ENCODE measurements around the gene XK. TPM values are rescaled to one million over a fixed set of nuclear protein-coding genes. Genes with fewer than 3 reads are reported as not detected.

Gene XK
- total RNA-seq, 1 experiment from 2014 or later = 2.6 TPM

GRCh38 chrX:37684426-37684825 lies 1.2 kb upstream of the XK start:
- H3K27ac Mint-ChIP-seq (ENCODE audit: unreplicated experiment) = no peak overlapping the region
- BruUV-seq (replicated peaks) = no TSS peak
- Histone ChIP-seq H3K4me3 (ENCODE audit: low read depth, low read length) (no peak overlapping the region), H3K9me3 (no peaks in the 10 kb centered on the region), H3K4me1 (no peaks in the 10 kb centered on the region), H3K27me3 (replicated peaks; ENCODE audit: control insufficient read depth, insufficient read depth, low read length) (no peaks in the 10 kb centered on the region), H3K36me3 (ENCODE audit: control insufficient read depth, insufficient read depth, low read length) (no peaks in the 10 kb centered on the region)
- intact Hi-C loops (cut with micrococcal nuclease; ENCODE audit: unreplicated experiment) = no loop called here
- H3K4me3 Mint-ChIP-seq (ENCODE audit: unreplicated experiment) = peak overlapping the region; percentile 77
- ChIA-PET CTCF (no interaction called here), POLR2A (no interaction called here)
- peaks cover 6% of the 10 kb centered on the region for H3K4me1 Mint-ChIP-seq (ENCODE audit: low read depth, unreplicated experiment)
- no peaks in the 10 kb centered on the region for H3K36me3 Mint-ChIP-seq (ENCODE audit: insufficient read depth, unreplicated experiment)
- no peak for DNase-seq
- no peak for TF ChIP-seq CTCF (IDR thresholded peaks at IDR 0.05; ENCODE audit: insufficient read depth in 1 of 2, low read depth in 1 of 2, low read length in 1 of 2, severe bottlenecking in 1 of 2, unreplicated experiment in 1 of 2)
- H3K9me3 Mint-ChIP-seq (ENCODE audit: unreplicated experiment) = no peaks in the 10 kb centered on the region
- no peaks in the 10 kb centered on the region for H3K27me3 Mint-ChIP-seq (ENCODE audit: insufficient read depth, unreplicated experiment)

DNA sequence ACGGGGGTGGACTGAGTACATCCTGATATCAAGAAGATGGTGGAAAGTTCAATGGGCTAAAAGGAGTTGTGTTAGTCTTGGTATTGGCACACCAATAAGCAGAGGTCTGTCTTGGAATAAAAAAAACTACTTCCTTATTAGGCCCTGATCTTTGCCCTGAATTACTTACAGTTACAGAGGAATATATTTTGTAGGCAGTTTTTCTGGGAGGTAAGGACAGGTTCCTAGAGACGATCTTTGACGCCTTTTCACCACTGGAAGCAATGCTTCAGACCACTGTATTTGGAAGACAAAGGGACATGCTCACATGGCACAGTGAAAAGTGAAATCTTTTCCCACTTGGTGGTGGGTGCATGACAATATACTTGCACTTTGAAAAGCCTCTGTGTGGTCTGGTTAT lies 618 bp upstream of the XK start:
- H3K4me1 ChIP-seq = no peaks in the 10 kb centered on the region
- intact Hi-C loops (cut with micrococcal nuclease; ENCODE audit: unreplicated experiment) = no loop called here
- no peak for DNase-seq
- CTCF ChIA-PET = no interaction called here
- POLR2A ChIA-PET = no interaction called here
- peaks cover 2% of the 10 kb centered on the region for H3K4me1 Mint-ChIP-seq (ENCODE audit: low read depth, unreplicated experiment)
- TF ChIP-seq CTCF (IDR thresholded peaks at IDR 0.05; ENCODE audit: insufficient read depth in 1 of 2, low read depth in 1 of 2, low read length in 1 of 2, severe bottlenecking in 1 of 2, unreplicated experiment in 1 of 2) = no peak
- no peaks in the 10 kb centered on the region for H3K27me3 Mint-ChIP-seq (ENCODE audit: insufficient read depth, unreplicated experiment)
- no peak overlapping the region for H3K4me3 ChIP-seq (ENCODE audit: low read depth, low read length)
- no peaks in the 10 kb centered on the region for H3K27me3 ChIP-seq (replicated peaks; ENCODE audit: control insufficient read depth, insufficient read depth, low read length)
- no peaks in the 10 kb centered on the region for H3K9me3 ChIP-seq
- H3K4me3 Mint-ChIP-seq (ENCODE audit: unreplicated experiment) = peak overlapping the region; percentile 77
- no peaks in the 10 kb centered on the region for H3K36me3 Mint-ChIP-seq (ENCODE audit: insufficient read depth, unreplicated experiment)
- BruUV-seq (replicated peaks) = no TSS peak
- no peaks in the 10 kb centered on the region for H3K9me3 Mint-ChIP-seq (ENCODE audit: unreplicated experiment)
- H3K27ac Mint-ChIP-seq (ENCODE audit: unreplicated experiment) = no peak overlapping the region
- no peaks in the 10 kb centered on the region for H3K36me3 ChIP-seq (ENCODE audit: control insufficient read depth, insufficient read depth, low read length)

DNA sequence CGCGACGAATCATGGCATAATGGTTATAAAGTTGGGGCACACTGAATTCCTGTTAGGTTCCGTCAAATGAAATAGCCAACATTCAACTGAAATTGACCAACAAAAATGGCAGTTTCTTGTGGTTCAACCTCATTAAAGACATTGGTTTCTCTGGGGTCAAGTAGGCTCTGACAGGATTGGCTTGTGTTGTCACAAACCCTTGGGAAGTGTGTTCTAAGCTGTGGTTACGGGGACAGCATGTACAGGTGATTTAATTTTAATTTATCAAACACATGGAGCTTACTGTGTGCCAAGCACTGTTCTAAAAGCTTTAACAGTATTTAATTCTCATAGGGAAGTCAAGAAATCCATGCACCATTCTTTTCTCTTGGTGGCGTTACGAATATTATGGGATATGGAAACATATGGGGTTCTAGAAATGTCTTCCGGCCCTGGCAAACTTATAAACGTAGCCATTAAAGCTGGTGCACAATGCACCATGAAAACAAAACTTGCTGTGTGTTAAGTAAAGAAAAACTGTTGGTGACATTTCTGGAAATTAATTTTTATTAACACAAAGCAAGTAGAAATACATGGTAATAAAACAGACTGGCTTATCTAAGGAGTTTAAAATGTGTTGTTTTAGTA lies 891 bp downstream of the XK start:
- no peaks in the 10 kb centered on the region for H3K27me3 Mint-ChIP-seq (ENCODE audit: insufficient read depth, unreplicated experiment)
- intact Hi-C loops (cut with micrococcal nuclease; ENCODE audit: unreplicated experiment) = no loop called here
- no peaks in the 10 kb centered on the region for H3K36me3 Mint-ChIP-seq (ENCODE audit: insufficient read depth, unreplicated experiment)
- no peaks in the 10 kb centered on the region for H3K4me1 ChIP-seq
- peak overlapping the region; percentile 48 for H3K4me3 ChIP-seq (ENCODE audit: low read depth, low read length)
- H3K9me3 ChIP-seq = no peaks in the 10 kb centered on the region
- DNase-seq = no peak
- TF ChIP-seq CTCF (IDR thresholded peaks at IDR 0.05; ENCODE audit: insufficient read depth in 1 of 2, low read depth in 1 of 2, low read length in 1 of 2, severe bottlenecking in 1 of 2, unreplicated experiment in 1 of 2) = no peak
- ChIA-PET CTCF (no interaction called here), POLR2A (no interaction called here)
- peak overlapping the region; percentile 77 for H3K4me3 Mint-ChIP-seq (ENCODE audit: unreplicated experiment)
- H3K4me1 Mint-ChIP-seq (ENCODE audit: low read depth, unreplicated experiment) = no peaks in the 10 kb centered on the region
- no peaks in the 10 kb centered on the region for H3K9me3 Mint-ChIP-seq (ENCODE audit: unreplicated experiment)
- H3K27me3 ChIP-seq (replicated peaks; ENCODE audit: control insufficient read depth, insufficient read depth, low read length) = no peaks in the 10 kb centered on the region
- H3K27ac Mint-ChIP-seq (ENCODE audit: unreplicated experiment) = no peak overlapping the region
- H3K36me3 ChIP-seq (ENCODE audit: control insufficient read depth, insufficient read depth, low read length) = no peaks in the 10 kb centered on the region
- BruUV-seq (replicated peaks) = TSS peak; percentile 65

All from Caco-2 (cell line).